ENCODE data around the gene PTPRO.

Gene PTPRO

DNA sequence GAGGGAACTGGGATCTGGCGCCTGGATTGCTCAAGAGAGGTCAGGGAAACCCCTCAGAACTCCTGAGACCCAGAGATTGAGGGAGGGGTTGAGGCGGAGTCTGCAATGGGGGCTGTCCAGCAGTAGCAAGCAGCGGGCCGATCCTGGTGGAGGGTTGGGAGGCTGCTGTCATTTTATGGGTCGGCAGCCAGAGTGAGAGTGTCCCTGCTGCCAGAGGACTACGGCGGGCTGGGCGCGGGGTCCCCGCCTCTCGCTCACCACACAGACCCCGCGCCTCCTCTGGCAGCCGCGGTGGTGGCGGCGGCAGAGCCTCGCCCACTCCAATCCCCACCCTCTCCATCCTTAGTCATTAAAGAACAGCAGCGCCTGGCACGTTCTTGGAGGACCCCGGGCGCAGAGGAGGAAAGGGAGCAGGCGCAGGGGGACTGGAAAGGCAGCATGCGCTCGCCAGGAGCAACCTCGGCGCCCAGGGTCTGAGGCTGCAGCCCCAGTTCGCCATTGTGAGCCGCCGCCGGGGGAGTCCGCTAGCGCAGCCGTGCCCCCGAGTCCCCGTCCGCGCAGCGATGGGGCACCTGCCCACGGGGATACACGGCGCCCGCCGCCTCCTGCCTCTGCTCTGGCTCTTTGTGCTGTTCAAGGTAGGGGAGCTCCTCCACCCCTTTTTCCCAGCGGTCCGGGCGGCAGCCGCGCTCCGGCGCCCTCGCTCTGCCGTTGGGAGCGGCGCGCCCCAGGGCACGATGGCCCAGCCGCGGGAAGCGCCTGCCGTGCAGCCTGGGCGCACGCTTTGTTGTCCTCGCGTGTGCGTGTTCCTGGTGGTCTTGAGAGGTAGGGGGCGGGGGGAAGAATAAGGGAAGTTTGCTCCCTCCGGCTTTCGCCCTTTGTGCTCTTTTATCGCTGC lies at the start of gene PTPRO:
TSS of gene PTPRO (plus strand) at position 345 of the 898 bp plus-strand sequence.
- DNase-seq = no peak

DNA sequence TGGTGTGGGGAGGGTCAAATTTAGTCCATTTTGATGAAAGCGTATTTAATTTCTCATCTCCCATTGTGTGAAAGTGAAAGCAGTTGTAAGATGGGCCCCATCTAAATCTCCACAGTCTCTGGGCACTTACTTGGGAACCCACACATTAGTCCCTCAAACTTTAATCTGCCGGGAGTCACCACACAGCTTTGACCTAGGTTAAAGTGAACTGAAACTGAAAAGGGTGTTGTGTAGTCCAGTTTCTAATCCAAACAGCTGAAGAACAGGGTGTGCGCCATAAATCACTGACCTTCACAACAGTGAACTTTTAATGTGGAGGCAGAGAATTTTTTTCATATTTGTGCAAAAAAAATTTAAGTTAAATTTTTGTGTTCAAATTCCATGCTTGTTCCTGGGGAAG lies 48.4 kb upstream of the PTPRO start:
- no peak for DNase-seq

DNA sequence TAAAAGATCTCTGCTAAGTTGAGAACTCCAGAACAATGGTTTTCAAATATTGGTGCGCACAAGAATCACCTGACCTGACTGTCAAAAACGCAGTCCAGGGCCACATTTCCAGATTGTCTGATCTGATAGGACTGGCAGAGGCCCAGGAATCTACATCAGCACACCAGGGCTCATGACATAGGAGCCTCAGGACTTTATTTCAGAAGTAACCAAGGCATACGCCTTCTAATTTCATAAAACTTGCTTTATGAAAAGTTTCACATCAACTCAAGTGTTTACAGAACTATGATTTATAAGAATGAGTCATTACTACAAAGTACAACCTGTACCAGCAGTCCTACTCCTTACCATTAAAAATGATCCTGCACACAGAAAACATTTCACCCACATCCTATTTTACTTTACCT lies 47.7 kb upstream of the PTPRO start:
- no peak for DNase-seq

DNA sequence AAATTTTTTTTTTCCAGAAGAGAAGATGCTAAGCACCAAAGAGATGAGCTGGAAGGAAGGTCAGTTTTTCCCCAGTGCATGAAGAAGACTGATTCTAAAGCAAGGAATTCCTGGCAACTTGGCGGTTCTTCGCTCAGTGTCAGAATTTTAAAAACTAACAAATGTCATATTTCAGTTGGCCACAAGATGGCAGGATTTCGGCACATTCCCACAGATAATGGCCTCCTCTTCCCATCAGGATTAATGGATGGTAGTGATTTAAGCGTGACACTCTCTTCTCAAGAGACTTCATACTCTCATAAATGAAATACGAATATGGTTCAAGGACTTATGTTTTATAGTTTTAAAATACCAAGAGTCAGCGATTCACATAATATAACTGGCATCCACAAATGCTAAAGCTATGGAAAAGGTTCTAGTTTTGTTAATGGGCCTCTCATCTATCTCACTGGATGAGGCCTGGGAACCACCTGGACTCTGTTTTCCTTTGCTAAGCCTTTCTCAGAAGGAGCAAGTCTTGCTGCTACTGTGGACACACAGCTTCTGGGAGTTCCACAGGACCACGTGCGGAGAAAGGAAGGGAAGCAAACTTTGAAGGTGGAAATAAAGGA lies 46.1 kb upstream of the PTPRO start:
- DNase-seq = no peak

DNA sequence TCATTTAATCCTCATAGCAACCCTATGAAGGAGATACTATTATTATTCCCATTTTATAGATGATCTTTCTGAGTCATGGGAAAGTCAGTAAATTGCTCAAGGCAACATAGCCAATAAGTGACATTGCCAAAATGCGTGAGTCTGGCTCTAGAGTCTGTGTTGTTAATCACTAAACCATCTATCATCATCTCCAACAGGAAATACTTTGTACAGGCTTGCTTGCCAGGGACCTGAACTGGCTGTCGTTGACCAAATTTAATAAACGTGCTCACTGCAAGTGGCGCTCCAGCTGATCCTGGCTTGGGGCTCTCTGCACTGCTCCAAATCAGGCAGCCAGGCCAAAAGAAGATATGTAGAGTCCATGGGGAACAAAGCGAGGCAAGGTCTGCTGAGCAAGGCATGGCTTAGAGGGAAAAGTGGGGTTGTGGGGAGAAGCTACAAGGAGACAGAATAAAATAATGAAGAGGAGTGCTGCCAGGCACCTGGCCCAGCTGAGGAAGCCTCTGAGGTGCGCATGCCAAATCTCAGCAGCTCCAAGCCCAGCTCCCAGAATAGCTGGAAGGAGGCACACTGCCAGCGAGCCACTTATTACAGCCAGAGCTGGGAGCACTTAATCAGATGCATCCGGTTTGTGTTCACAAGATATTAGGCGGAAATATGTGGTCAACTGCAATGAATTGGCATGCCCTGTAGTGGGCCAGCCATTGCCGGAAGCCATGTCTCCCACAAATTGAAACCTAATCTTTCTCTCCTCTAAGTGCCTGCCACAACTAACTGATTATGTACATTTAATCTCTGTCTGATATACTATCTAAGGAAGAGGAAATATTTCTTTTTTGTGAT lies 43.3 kb upstream of the PTPRO start:
- no peak for DNase-seq

DNA sequence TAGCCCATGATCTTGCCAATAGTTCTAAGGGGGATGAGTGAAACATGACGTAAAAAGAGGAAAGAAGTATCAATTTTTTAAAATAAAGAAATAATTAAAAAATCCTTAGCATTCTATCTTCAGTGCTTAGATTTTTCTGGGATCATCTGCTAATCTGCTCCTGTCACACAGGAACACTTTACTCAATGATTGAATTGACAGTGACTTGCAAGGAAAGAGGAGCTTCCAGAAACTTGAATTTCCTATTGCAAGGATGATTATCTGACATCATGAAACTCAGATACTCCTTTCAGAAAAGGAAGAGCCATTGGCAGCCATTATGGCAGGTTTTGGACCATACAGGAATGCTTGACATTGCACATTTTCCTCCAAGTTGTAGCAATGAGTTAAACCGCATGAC lies 41.4 kb upstream of the PTPRO start:
- DNase-seq = no peak

DNA sequence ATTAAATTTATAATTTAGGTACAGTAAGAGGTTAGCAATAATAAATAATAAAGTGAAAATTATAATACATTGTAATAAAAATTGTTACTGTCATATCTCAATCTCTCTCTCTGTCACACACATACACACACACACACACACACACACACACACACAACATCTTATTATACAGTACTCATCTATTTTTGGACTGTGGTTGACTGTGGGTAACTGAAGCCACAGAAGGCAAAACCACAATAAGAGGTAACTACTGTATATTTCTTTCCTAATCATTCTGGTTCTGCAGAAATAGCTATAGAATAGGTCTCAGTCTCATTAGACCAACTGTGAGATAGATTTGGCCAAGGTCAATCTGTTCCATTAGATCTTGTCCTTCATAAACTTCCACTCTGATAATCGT lies 33.1 kb upstream of the PTPRO start:
- no peak for DNase-seq

GRCh38 chr12:15293731-15294130 lies 28.6 kb upstream of the PTPRO start:
- DNase-seq = no peak

- DNase-seq = no peak
Observed at GRCh38 chr12:15299947-15300346, 22.4 kb upstream of the PTPRO start.

GRCh38 chr12:15304296-15304695 lies 18.0 kb upstream of the PTPRO start:
- DNase-seq = no peak

DNA sequence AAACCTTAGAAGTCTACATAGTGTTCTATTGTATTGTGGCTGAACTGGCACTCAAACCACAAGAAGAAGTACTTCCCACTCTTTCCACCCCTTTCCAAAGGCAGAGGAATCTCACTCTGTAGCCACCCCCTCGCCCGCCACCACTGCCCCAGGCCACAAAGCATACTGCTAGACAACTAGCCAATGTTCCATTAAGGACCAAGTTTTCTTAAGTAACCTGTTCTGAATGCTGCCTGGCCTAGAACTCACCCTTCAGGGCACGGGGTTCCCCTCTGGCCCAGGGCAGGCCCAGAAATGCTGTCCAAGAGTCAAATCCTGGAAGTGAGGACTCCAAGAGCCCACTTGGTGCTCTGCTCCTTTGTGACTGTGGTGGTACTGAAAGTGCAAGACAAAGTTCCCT lies 15.7 kb upstream of the PTPRO start:
- no peak for DNase-seq

- no peak for DNase-seq
Observed at GRCh38 chr12:15307079-15307478, 15.2 kb upstream of the PTPRO start.

DNA sequence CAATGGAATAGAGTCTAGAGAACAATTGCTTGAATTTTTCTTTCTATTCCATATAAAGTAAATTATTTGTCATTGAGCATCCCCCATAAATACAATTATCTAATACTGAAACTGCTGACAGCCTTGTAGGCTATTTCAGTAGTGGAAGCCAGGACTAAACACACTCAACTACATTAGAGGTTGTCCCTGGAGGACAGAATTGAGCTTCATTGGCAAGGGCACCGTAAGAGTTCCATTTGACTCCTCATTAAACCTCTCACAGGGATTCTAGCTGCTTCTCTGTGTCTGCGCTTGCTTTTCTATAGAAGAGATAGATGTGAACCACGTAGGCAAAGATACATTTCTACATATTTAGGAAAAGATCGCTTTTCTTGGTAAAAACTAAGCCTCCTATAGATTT lies 3.5 kb upstream of the PTPRO start:
- DNase-seq = no peak

GRCh38 chr12:15320881-15321280 lies 1.4 kb upstream of the PTPRO start:
- no peak for DNase-seq

- DNase-seq = no peak
Observed at GRCh38 chr12:15323480-15323879, 1.2 kb downstream of the PTPRO start.

- DNase-seq = no peak
Observed at GRCh38 chr12:15329891-15330290, 7.6 kb downstream of the PTPRO start.

DNA sequence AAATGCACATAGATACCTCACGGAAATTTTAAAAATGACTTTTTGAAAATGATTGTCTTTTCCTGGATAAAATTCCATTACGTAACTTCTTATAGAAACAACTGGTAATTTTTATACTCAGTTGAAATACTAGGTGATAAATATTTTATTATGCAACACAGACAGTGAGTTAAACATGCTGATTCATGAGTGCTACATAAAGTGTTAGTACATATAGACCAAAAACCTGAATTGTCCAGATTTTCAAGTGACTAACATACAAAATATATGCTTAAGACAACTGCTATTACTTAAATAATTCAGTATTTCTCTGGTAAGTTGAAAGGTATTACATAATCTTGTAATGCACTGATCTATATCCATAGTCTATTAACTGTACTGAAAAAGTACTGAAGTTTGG lies 11.9 kb downstream of the PTPRO start:
- DNase-seq = no peak

DNA sequence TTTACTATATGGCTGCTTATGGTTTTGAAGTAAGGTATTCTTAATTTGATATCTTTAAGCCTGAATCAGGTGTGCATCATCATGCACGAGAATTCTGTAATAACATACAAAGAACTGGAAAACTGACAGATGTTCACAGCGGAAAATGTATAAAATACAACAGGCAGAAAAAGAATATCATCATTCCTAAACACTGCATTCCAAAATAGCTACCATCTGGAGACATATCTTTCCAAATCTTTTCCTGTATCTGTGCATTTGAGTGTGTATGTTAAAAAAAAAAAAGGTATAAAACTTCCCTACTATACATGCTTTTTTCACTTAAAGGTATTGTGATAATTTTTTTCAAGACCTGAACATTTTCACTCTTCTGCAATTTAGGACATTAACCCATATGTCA lies 13.7 kb downstream of the PTPRO start:
- DNase-seq = no peak

DNA sequence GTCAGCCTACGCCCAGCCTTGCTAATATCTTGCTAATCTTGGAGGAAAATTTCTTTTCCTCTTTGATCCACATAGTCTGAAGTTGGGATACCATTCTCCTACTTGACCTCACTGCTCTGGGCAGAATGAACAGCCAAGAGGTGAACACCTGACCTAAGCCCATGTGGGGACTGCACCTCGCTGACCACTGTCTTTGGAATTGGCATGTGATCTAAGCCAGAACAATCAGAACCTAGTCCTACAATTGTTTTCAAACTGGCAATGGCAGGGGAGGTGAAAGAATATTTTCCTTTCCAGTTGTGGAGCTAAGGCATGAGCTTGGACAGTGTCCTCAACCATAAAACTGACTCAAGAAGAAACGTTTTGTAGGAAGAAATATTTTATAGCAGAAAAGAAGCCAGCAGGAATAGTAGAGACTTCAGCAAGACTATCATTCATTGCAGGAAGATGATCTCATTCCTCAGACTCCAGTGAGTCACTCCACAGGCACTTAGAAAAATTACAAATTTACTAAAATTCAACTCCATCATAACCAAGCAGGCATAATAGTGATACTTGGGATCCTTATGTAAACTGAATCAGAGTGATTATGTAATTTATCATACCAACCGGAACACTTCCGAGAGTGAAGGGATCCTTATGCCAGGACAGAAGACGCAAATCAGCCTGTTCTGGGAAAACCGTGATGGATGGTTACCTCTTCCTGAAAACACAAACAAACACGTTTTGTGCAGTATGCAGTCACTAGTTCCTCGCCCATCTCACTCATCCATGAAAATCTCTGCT lies 14.7 kb downstream of the PTPRO start:
- no peak for DNase-seq

DNA sequence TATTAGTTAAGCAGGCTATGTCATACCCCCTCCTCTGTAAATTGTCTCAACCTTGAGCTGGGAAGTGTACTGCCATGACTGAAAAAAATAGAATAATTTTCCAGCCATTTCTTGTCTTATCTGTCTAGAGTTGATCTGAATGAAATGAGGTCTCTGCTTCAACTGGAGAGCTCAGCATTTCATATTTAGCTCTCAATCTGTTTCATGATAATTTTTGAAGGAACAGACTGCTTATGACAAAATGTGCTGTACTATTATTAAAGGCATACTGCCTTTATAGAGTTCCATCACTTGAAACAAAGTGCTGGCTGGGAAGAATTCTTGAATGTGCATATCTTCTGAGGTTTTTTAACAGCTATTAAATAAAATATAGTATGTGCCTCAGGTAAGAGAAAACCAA lies 19.1 kb downstream of the PTPRO start:
- no peak for DNase-seq

DNA sequence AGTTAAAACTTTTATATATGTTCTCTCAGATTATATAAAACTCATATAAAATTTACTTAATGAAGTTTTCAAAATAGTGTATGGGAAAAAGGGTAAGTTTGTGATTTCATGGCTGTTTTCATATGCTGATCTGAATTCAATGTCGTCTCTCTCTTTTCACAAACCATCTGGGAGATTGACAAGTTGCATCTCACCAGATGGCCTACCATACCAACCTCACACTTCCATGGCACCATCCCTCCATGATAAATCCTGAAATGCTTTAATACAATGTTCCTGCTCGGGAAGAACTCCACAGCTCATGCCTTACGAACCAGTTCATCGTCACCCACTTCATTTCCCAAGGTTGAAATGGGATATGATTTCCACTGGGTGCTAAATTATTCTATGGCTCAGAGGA lies 22.3 kb downstream of the PTPRO start:
- no peak for DNase-seq

DNA sequence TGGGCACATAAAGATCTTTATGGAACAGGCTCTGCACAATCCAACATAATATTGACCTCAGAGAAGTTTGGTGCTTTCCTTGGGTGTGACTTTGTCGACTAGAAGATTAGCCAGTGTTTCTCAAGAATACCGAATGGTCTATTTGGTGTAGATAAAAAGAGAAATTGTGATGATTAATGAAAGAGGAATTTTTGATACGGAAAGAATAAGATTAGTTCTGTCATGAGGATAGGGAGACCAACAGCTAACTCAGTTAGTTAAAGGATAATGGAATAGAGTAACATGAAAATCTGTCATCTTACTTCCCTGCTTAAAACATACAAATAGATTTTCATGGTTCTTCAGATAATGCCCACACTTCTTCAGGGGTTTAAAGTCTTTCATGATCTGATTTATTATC lies 24.2 kb downstream of the PTPRO start:
- no peak for DNase-seq

DNA sequence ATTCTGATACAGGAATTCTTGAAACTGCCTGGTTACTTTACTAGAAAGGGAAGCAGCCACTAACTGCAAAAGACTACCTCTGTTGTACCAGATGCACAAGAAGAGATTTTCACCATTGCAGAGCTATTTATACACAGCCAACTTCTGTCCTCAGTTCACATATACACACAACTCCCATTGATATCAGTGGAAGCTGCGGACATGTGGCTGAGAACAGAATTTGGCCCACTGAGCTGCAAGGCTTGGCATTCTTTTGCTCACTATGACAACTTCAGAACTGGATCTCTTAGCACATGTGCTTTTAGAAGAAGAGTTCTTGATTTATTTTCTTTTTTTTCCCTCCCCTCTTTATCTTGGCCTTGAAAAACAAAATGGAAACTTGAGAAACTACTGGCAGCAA lies 28.3 kb downstream of the PTPRO start:
- DNase-seq = no peak

All from cortex of kidney (tissue), 1 donor.